NB4 (cell line): ENCODE data around the gene C1orf21.

Source experiments
- CTCF ChIP-seq: IDR thresholded peaks from one replicate; pipeline ENCODE4 v1.5.1; 2012; ENCODE audit warnings: low read depth, low read length
- MAX ChIP-seq: IDR thresholded peaks from 2 replicates; pipeline ENCODE4 v1.6.1; 2011; ENCODE audit warnings: low read depth, low read length
- POLR2A ChIP-seq: IDR thresholded peaks from 2 replicates; pipeline ENCODE4 v1.6.1; 2011; ENCODE audit warnings: mild to moderate bottlenecking; ENCODE audit not compliant: insufficient read length; ENCODE audit errors: extremely low read depth

- TF ChIP-seq CTCF: no peak
- TF ChIP-seq POLR2A: no peak
- no peak for TF ChIP-seq MAX
These were observed 147.9 kb downstream of the C1orf21 start for GRCh38 chr1:184534690-184535089.
